Endothelial cell of umbilical vein (primary cell): ENCODE data around the gene COX7A2.

ENCODE experiments used
- CTCF ChIP-seq, 2 donors: IDR thresholded peaks; 1 replicate in 1 of 2; 2 replicates in 1 of 2; pipeline ENCODE4 v1.5.1; 2011; ENCODE audit warnings: low read length in 2 of 2, mild to moderate bottlenecking in 2 of 2, moderate library complexity in 2 of 2, control low read depth in 1 of 2, inconsistent platforms in 1 of 2, low read depth in 1 of 2; ENCODE audit not compliant: insufficient read depth in 1 of 2; ENCODE audit errors: extremely low read depth in 1 of 2
- EZH2 ChIP-seq: IDR thresholded peaks from 2 replicates; pipeline ENCODE4 v1.6.1; 2012; ENCODE audit warnings: borderline replicate concordance, low read depth, mild to moderate bottlenecking, moderate library complexity, low read length, inconsistent platforms; ENCODE audit not compliant: severe bottlenecking
- MAX ChIP-seq: IDR thresholded peaks from 2 replicates; pipeline ENCODE4 v1.6.1; 2011; ENCODE audit not compliant: insufficient read depth, insufficient read length
- POLR2A ChIP-seq: IDR thresholded peaks from 2 replicates; pipeline ENCODE4 v1.6.1; 2012; ENCODE audit warnings: low read depth, mild to moderate bottlenecking, control low read depth, low read length
- POLR2AphosphoS5 ChIP-seq: IDR thresholded peaks from 2 replicates; pipeline ENCODE4 v1.6.1; 2012; ENCODE audit warnings: low read depth, mild to moderate bottlenecking, control low read depth, low read length, moderate library complexity; ENCODE audit not compliant: insufficient read depth

GRCh38 chr6:75204959-75205775 lies 38.4 kb downstream of the COX7A2 start:
- no peak for TF ChIP-seq EZH2
- TF ChIP-seq CTCF (IDR thresholded peaks at IDR 0.05; ENCODE audit: extremely low read depth in 1 of 2, insufficient read depth in 1 of 2, low read depth in 1 of 2, low read length in 2 of 2), result no peak
- TF ChIP-seq MAX, result no peak
- no peak for TF ChIP-seq POLR2A
- TF ChIP-seq POLR2AphosphoS5, result no peak
